Peyer's patch (tissue), 4 donors: ENCODE data around the gene RFLNA. TPM values are rescaled to one million over a fixed set of nuclear protein-coding genes. Genes with fewer than 3 reads are reported as not detected.

ENCODE experiments used
- DNase-seq, 3 donors: peaks; one replicate each; pipeline ENCODE4 v3.0.0-alpha.2; 2017 to 2019
- H3K27ac ChIP-seq, 4 donors: fragments of 200-600 bp; sonication (generic); one replicate each; pipeline ENCODE4 v1.5.1; 2016 to 2019
- H3K27me3 ChIP-seq, 2 donors: fragments of 200-600 bp; sonication (generic); one replicate each; pipeline ENCODE4 v1.5.1; 2019
- H3K36me3 ChIP-seq, 3 donors: fragments of 200-600 bp; sonication (generic); one replicate each; pipeline ENCODE4 v1.5.1; 2016 to 2019
- H3K4me1 ChIP-seq, 4 donors: fragments of 200-600 bp; sonication (generic); one replicate each; pipeline ENCODE4 v1.5.1; 2016 to 2019
- H3K4me3 ChIP-seq, 4 donors: fragments of 200-600 bp; sonication (generic); 1 replicate in 3 of 4; 2 replicates in 1 of 4; pipeline ENCODE4 v1.5.1; 2016 to 2019; ENCODE audit warnings: mild to moderate bottlenecking in 1 of 4
- H3K9me3 ChIP-seq, 4 donors: fragments of 200-600 bp; sonication (generic); one replicate each; pipeline ENCODE4 v1.5.1; 2016 to 2019; ENCODE audit warnings: mild to moderate bottlenecking in 1 of 4
- POLR2A ChIP-seq, 2 donors: fragments of 450-650 bp; IDR thresholded peaks; one replicate each; pipeline ENCODE4 v1.5.1; 2017; ENCODE audit warnings: antibody characterized with exemption in 2 of 2, mild to moderate bottlenecking in 2 of 2, moderate library complexity in 2 of 2
- total RNA-seq, 4 donors: library from RNA; depleted of rRNA; stranded (reverse); fragments of >200 nt; gene quantifications; one replicate each; pipeline ENCODE4 v1.1.0, GENCODE V29; 2016
- TF ChIP-seq, protein P1 (sequence below), 6 experiments: fragments of 450-650 bp in 4 of 6; fragments of 200-600 bp in 2 of 6; sonication (generic) in 1 of 6; IDR thresholded peaks; one replicate each; pipeline ENCODE4 v1.5.1; 2017 to 2019; ENCODE audit warnings: antibody characterized with exemption in 6 of 6, mild to moderate bottlenecking in 3 of 6, moderate library complexity in 1 of 6

Gene RFLNA
- total RNA-seq, 4 donors from 2014 or later: 8.3 to 25.7 (median 21.1) TPM

DNA sequence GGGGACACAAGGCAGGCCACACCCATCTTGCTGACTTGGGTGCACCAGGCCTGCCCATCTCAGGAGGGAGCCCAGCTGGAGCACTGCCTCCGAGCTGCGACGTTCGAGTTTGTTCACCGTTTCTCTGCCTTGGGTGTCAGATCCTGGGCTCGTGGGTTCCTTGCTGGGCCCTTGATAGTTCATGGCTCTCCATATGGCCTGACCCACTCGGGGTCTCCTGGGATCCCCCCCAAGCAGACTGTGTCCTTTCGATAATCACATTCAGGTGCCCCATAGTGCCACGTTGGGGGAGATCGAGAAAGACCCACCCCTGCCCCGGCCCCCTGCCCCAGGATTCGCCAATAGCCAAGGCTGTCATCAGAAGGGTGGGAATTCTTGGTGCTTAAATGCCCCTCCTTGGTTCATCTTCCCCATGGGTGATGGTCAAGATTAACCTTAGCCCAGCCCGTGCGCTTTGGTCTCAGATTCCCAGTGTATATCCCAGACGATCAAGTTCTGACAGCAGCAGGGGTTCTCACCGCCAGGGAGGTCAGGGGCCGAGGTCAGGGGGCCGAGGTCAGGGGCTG lies 7.4 kb downstream of the RFLNA start:
- Histone ChIP-seq H3K27me3 (no peaks in the 10 kb centered on the region), H3K27ac (no peak overlapping the region), H3K36me3 (no peaks in the 10 kb centered on the region), H3K4me3 (no peak overlapping the region), H3K9me3 (no peaks in the 10 kb centered on the region), H3K4me1 (peaks cover 0 to 5% (median 0%) of the 10 kb centered on the region in 4 donors)
- no peak for DNase-seq
- TF ChIP-seq, protein P1, sequence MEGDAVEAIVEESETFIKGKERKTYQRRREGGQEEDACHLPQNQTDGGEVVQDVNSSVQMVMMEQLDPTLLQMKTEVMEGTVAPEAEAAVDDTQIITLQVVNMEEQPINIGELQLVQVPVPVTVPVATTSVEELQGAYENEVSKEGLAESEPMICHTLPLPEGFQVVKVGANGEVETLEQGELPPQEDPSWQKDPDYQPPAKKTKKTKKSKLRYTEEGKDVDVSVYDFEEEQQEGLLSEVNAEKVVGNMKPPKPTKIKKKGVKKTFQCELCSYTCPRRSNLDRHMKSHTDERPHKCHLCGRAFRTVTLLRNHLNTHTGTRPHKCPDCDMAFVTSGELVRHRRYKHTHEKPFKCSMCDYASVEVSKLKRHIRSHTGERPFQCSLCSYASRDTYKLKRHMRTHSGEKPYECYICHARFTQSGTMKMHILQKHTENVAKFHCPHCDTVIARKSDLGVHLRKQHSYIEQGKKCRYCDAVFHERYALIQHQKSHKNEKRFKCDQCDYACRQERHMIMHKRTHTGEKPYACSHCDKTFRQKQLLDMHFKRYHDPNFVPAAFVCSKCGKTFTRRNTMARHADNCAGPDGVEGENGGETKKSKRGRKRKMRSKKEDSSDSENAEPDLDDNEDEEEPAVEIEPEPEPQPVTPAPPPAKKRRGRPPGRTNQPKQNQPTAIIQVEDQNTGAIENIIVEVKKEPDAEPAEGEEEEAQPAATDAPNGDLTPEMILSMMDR (IDR thresholded peaks at IDR 0.05): no peak
- TF ChIP-seq POLR2A (IDR thresholded peaks at IDR 0.05): no peak

DNA sequence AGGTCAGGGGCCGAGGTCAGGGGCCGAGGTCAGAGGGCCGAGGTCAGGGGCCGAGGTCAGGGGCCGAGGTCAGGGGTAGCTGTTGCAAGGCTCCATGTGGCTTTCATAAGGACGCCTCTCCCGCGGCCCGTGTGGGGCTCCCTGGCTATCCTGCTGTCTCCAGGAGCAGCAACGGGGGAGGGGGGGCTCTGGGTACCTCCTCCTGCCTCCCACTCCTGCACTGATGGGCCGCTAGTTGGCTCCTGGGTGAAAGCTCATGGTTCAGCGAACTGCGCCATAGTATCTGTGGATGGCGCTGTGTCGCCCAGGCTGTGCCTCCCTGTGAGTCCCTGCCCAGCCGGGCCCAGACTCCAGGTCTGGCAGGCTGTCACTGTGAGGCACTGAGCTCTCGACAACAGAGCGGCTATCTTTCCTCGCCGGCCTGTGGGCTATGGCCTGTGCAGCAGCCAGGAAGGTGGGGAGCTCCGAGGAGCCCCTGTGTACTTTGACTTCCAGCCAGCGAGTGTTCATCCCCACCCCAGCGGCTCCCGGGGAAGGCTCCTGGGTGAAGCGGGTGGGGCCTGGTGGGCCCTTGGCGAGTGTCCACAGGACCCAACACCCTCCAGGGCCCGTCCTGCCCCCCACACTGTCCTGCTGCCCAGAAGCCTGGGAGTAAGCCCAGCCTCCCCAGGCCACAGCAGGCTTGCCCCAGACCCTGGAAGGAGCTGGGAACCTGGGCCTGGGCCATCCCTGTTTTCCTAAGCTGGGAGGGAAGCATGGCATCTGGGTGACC lies 8.1 kb downstream of the RFLNA start:
- no peaks in the 10 kb centered on the region for H3K27me3 ChIP-seq
- H3K9me3 ChIP-seq: no peaks in the 10 kb centered on the region
- no peak for TF ChIP-seq POLR2A (IDR thresholded peaks at IDR 0.05)
- TF ChIP-seq, protein P1 (IDR thresholded peaks at IDR 0.05): no peak
- no peaks in the 10 kb centered on the region for H3K4me1 ChIP-seq
- no peak overlapping the region for H3K4me3 ChIP-seq
- no peak overlapping the region for H3K27ac ChIP-seq
- peak in 1 of 3 donors; percentile 47 for DNase-seq
- no peaks in the 10 kb centered on the region for H3K36me3 ChIP-seq

DNA sequence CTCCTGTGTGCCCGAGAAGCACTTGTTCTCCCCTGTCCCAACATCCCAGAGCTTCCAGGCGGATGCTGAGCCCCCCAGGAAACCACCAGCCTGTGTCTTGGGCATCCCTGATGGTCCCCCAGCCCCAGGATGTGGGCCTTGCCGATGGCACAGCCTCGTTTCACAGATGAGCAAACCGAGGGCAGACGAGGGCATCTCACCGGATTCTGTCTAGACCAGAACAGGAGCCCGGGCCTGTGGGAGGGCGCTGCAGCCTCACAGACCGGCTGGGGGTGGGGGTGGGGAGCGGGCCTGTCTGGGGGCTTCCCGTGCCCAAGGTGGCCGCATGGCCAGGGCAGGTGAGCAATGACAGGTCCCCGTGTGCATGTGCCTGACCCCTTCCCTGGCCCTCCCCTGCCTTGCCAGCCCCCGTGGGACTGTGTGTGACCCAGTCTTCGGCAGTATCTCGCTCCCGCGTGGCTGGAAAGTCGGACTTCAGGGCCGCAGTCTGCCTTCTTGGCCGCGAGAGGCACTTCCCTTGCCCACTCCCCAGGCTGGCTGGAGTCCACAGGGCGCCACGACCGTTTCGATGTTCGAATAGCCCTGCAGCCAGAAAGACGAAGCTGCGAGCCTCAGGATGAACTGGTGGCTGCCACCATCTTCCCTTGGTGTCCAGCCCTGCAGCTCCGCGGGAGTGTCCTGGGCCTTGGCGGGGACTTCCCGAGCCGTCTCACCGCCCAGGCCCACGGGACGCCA lies 8.9 kb downstream of the RFLNA start:
- H3K4me1 ChIP-seq: no peaks in the 10 kb centered on the region
- H3K36me3 ChIP-seq: no peaks in the 10 kb centered on the region
- no peaks in the 10 kb centered on the region for H3K27me3 ChIP-seq
- peak in 1 of 3 donors; percentile 37 for DNase-seq
- H3K27ac ChIP-seq: no peak overlapping the region
- TF ChIP-seq, protein P1 (IDR thresholded peaks at IDR 0.05): no peak
- TF ChIP-seq POLR2A (IDR thresholded peaks at IDR 0.05): no peak
- no peaks in the 10 kb centered on the region for H3K9me3 ChIP-seq
- no peak overlapping the region for H3K4me3 ChIP-seq

DNA sequence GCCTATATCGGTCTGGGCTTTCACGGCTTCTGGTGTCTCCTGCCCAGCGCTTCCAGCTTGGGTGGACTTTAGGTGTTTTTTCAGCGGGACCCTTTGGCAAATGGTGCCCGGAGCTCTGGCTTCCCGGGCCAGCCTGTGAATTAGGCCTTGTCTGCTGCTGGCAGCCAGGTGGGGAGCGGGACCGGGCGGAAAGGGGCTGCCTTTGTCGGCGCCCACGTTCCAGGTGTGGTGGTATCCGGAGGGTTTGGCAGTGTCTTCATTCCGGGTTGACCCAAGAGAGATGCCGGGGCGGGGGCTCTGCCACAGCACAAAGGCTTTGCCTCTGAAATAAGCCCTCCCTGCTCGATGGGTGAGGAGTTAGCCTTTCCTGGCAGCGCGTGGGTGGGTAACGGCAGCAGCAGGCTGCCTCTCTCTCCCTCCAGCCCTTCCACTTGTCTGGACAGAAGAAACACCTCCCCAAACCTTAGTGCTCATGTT lies 9.5 kb downstream of the RFLNA start:
- no peaks in the 10 kb centered on the region for H3K9me3 ChIP-seq
- no peak for TF ChIP-seq POLR2A (IDR thresholded peaks at IDR 0.05)
- DNase-seq: peak in 1 of 3 donors; percentile 37
- H3K27me3 ChIP-seq: no peaks in the 10 kb centered on the region
- H3K4me1 ChIP-seq: no peaks in the 10 kb centered on the region
- no peaks in the 10 kb centered on the region for H3K36me3 ChIP-seq
- no peak overlapping the region for H3K27ac ChIP-seq
- no peak overlapping the region for H3K4me3 ChIP-seq

DNA sequence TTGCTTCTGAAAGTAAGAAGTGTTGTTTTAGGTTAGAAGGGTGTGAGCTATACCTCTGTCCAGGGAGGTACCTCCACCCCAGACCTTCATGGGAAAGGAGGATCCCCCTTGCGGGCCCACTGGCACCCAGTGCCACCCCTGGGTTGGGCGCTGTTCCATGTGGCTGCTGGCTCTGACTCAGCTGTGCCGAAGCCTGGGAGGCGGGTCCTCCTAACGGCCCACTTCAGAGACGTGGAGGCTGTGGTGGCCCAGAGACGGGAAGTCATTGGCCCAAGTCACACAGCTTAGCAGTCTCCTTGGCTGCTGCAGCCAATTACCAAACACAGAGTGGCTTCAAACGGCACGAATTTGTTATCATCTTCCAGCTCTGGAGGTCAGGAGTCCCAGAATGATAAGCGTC lies 10.2 kb downstream of the RFLNA start:
- H3K4me3 ChIP-seq: no peak overlapping the region
- H3K36me3 ChIP-seq: no peaks in the 10 kb centered on the region
- no peaks in the 10 kb centered on the region for H3K4me1 ChIP-seq
- H3K9me3 ChIP-seq: no peaks in the 10 kb centered on the region
- no peak for TF ChIP-seq POLR2A (IDR thresholded peaks at IDR 0.05)
- TF ChIP-seq, protein P1 (IDR thresholded peaks at IDR 0.05): no peak
- DNase-seq: no peak
- no peak overlapping the region for H3K27ac ChIP-seq
- no peaks in the 10 kb centered on the region for H3K27me3 ChIP-seq
